HG02870 (cell line): Measurements from ENCODE around the gene PFKP.
A peak's percentile ranks its signal among the peaks of the same experiment; 100 is the strongest.
"Not testable (repeated sequence)": the region's sequence is repeated elsewhere in the genome, so short reads cannot be mapped to it uniquely, and the experiment has no call there.

ENCODE experiments used
- ATAC-seq: cut with Tn5 transposase; IDR thresholded peaks from one replicate; pipeline ENCODE4 v1.9.1; 2021; ENCODE audit warnings: mild to moderate bottlenecking, moderate library complexity; ENCODE audit not compliant: unreplicated experiment

PFKP gene

DNA sequence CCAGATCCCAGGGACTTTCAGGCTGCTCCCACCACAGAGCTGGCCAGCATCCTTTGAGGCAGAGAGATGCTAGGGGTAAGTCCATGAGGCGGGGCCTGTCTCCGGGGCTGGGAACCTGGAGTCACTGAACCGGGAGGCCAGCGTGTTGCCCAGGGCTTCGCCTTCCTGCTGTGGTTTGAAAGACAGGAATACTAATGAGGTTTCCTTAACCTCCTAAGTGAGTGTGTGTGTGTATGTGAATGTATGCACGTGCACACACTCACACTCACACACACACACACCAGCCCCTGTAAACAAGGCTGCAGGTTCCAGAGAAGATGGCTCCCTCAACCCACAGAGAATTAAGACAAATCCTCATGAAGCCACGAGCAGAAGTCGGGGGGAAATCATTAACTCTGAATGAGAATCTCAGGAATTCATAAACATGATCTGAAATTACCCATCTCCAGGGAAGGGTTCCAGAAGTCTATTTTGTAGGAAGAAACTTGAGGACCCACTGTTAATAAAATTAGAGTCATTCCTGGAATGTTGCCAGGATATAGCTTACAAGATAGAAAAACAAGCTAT is 20.3 kb upstream of the PFKP start:
- no peak for ATAC-seq

DNA sequence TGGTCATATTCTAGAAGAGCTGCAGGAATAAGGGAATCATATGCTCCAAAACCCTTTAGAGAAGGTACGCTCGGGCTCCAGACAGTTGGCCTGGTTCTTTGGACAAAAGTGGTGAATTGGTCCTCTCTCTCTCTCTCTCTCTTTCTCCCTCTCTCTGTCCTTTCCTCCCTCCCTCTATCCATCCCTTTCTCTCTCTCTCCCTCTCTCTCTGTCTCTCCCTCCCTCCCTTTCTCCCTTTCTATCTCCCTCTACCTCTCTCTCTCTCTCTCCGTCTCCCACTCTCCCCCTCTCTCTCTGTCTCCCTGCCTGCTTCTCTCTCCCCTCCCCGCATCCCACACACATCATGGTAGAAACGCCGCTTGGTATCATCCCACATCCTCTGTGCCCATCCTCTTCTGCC is 19.8 kb upstream of the PFKP start:
- no peak for ATAC-seq

- ATAC-seq = peak; percentile 53
Measured at GRCh38 chr10:3048119-3049019, 19.0 kb upstream of the PFKP start.

- ATAC-seq = no peak
Measured at GRCh38 chr10:3051692-3052091, 15.7 kb upstream of the PFKP start.

- ATAC-seq = no peak
Measured at GRCh38 chr10:3053155-3053554, 14.2 kb upstream of the PFKP start.

GRCh38 chr10:3054183-3054850 is 13.0 kb upstream of the PFKP start:
- ATAC-seq = no peak

GRCh38 chr10:3054851-3055199 is 12.5 kb upstream of the PFKP start:
- no peak for ATAC-seq

- no peak for ATAC-seq
Measured at GRCh38 chr10:3056280-3057037, 10.9 kb upstream of the PFKP start.

DNA sequence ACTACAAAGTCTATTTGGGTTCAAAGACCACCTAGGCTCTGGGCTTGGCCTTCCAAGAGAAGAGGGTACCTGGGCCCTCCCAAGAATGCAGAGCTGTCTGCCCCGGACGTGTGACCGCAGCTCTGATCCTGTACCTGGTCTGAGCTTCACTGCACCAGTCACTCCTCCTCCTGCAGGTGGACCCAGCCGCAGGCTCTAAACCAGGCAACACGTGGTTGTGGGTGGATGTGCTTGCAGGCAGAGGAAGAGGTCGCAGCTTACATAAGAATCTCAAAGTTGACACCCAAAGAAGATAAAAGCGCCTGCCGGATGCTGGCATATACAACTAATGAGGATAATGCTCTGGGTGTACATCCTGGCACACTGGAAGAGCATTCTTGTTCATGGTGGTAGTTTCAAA is 9.4 kb upstream of the PFKP start:
- no peak for ATAC-seq

GRCh38 chr10:3059974-3060373 is 7.4 kb upstream of the PFKP start:
- no peak for ATAC-seq

DNA sequence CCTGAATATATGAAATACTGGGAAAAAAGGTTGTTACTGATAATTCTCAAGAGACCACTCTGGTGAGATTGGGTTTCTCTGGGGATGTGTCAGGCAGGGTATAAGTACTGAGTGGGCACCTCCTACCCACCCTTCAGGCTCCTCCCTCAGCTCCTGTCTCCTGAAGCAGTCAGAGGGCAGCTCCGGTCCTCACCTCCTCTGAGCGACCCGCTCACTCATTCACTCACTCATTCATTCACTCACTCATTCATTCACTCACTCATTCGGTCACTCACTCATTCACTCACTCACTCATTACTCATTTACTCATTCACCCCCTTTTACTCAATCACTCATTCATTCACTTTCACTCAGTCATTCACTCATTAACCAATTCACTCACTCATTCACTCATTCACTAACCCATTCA is 6.9 kb upstream of the PFKP start:
- ATAC-seq = no peak

GRCh38 chr10:3061323-3061898 is 5.9 kb upstream of the PFKP start:
- ATAC-seq = not testable (repeated sequence)

GRCh38 chr10:3062502-3063186 is 4.7 kb upstream of the PFKP start:
- no peak for ATAC-seq

DNA sequence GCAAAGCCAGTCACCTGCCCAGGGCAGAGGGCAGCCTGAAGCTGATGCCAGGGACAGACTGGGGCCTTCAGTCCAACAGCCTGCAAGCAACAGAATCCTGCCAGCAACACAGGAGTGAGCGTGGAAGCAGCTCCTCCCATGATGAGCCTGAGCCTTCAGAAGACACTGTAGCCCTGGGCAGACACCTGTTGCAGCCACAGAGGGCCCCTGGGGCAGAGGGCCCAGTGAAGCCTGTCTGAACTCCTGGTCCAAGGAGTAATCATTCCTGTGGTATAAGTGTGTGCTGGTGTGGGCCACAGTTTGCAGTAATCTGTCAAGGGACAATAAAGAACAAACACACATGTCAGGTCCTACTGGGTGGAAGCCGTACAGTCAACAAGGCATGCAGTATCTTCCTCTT is 2.9 kb upstream of the PFKP start:
- ATAC-seq = no peak

- no peak for ATAC-seq
Measured at GRCh38 chr10:3065622-3066021, 1.7 kb upstream of the PFKP start.

DNA sequence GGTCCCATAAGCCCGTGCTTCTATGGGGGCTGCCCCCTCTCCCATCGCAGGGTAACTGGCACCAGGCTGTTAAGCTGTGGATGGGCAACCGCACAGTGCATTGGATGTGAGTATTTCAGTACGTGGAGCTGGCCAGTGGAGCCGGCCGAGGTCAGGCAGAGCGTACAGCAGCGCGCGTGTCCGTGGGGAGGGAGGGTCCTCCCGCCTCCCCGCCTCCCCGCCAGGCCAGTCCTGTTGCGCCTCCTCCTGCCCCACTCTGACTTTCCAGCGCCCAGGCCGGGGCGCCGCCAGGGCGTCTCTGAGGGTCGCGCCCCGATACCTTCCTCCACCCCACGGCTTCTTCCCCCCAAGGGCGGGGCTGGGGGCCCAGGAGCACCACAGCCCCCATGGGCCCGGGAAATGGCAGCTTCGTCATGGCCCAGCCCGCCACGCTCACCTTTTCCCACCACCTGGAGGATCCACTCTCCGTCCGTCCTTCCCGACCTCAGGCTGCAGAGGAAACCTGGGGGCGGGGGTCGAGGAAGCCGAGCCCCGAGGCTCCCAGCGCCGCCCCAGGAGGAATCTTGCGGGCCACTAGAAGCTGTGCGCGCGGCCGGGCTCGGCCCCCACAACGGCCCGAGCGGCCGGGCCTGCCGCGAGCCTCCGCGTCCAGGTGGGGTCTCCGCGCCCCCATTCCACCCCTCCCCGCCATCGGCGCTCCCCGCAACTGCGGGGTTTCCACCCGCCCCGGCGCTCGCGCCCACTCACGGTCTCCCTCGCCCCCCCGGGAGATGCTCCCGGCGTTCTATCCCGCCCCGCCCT is 831 bp upstream of the PFKP start:
- ATAC-seq = no peak

DNA sequence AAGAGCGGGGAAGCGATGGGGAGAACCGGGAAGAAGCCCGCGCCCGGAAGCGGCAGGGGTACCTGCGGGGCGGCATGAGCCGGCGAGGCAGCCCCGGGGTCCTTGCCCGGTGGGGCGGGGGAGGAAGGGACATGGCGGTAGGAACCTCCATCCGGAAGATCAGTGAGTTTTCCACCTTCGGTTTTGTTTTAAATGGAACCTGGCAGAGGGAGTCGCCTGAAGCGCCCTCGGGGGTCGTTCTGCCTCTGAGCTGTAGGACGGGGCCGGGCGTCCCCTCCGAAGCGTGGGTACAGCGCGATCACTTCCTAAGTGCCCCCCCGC is 471 bp downstream of the PFKP start:
- ATAC-seq = peak; percentile 8

DNA sequence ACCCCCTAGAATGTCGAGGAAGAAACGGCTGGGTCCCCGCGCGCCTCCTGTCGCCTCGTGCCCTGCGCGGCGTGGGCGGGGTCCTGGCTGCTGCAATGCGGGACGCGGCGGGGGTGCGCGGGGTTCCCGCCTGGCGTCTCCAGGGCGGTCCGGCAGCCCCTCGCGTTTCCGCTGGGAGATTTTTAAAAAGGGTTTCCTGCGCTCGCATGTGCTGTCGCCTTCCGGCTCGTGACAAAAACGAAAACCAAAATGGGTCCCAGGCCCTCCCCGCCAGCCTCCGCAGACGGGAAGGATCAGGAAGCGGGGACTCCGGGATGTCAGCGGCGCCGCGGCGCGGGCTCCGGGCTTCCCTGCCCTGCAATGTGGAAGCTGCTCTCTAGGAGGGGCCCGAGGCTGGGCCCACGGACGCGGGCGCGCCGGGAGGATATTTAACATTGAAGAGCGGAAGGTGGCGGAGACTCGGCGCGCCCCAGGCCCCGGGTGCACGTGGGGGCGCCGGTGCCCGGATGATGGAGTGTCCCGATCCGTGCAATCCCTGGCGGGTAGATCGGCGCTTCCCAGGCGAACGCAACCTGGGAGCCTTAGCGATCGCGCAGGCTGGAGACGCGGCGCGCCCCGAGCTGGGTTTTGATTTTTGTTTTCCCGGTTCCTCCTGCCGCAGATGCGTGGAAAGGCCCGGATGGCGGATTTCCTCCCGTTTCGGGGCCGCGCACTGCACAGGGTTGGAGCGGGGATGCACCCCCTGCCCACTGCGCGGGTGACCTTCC is 1.0 kb downstream of the PFKP start:
- ATAC-seq = peak; percentile 48
